ENCODE measurements around the gene UBL4B.
"Not testable (repeated sequence)": the region's sequence is repeated elsewhere in the genome, so short reads cannot be mapped to it uniquely, and the experiment has no call there.

The UBL4B gene

GRCh38 chr1:110112143-110112542, at the start of gene UBL4B:
TSS of gene UBL4B (plus strand) at chr1:110112443. CDS start at chr1:110112535, 92 bp downstream.
- DNase-seq, result no peak

DNA sequence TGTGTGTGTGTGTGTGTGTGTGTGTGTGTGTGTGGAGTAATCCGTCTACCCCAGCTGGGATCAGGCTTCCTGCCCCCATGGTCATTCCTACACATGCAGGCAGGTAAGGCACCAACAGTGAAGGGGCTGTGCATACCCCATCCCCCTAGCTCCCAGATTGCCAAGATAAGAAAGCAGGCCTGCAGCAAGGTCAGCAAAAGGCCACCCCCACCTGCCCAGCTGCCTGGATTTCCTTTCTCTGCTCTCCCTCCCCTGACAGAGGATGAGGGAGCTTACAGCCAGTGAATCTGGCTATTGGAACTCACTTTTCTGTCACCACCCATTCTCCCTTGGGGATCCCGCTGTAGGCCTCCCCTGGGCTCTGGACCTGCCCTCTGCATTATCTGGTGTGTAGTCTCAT, 49.6 kb upstream of the UBL4B start:
- DNase-seq, result no peak

GRCh38 chr1:110063781-110064180, 48.5 kb upstream of the UBL4B start:
- DNase-seq, result no peak

- no peak for DNase-seq
Measured at GRCh38 chr1:110064576-110065337, 47.5 kb upstream of the UBL4B start.

DNA sequence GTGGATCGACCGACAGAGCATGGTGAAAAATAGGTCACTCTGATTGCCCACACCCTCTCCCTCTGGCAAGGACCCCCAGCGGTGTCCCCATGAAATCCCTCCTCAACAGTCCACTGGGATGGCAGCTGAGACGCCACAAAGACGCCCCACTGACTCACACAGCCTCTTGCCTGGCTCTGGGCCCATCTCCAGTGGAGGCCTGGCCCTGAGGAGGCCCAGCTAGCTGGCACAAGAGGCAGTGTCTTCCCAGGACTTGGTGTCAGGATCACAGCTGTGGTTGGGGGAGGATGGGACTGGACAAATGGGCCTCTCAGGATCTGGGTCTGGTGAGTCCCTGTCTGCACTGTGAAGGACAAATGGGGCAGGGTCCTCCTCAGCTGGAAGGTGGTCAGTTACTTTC, 46.4 kb upstream of the UBL4B start:
- DNase-seq, result no peak

GRCh38 chr1:110067479-110067892, 44.8 kb upstream of the UBL4B start:
- no peak for DNase-seq

DNA sequence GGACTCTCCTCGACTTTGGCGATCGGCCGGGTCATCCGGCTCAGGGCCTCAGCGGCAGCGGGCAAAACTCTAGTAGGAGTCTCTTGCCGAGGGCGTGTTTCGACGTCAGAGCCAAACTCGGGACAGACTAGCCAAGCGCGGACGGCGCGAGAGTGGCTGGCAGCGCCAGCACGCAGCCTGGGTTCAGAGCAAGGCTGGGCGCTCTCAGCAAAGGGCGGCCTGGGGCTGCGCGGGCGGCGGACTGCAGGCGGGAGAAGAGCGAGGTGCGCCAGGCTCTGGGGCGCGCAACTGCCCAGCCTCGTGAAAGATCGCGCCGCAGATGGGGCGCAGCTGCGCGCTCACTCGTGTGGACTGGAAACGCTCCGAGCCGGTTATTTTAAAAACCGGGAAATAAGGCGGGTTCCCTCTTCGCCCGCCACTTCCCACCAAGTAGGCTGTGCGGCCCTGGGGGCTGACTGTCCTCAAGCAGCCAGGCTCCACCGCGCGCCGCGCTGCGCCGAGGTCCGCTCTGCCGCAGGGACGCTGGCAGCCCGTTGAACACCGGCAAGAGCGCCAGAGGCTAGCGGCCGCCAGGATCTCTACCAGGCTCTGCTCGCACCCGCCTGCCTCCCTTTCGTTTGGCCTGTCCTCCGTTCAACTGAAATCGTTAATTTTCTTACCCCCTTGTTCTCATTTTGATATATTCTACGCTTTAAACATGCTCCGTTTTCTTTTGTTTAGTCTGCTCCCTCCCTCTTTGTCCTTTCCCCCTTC, 44.2 kb upstream of the UBL4B start:
- DNase-seq, result no peak

GRCh38 chr1:110068646-110069403, 43.4 kb upstream of the UBL4B start:
- DNase-seq, result no peak

DNA sequence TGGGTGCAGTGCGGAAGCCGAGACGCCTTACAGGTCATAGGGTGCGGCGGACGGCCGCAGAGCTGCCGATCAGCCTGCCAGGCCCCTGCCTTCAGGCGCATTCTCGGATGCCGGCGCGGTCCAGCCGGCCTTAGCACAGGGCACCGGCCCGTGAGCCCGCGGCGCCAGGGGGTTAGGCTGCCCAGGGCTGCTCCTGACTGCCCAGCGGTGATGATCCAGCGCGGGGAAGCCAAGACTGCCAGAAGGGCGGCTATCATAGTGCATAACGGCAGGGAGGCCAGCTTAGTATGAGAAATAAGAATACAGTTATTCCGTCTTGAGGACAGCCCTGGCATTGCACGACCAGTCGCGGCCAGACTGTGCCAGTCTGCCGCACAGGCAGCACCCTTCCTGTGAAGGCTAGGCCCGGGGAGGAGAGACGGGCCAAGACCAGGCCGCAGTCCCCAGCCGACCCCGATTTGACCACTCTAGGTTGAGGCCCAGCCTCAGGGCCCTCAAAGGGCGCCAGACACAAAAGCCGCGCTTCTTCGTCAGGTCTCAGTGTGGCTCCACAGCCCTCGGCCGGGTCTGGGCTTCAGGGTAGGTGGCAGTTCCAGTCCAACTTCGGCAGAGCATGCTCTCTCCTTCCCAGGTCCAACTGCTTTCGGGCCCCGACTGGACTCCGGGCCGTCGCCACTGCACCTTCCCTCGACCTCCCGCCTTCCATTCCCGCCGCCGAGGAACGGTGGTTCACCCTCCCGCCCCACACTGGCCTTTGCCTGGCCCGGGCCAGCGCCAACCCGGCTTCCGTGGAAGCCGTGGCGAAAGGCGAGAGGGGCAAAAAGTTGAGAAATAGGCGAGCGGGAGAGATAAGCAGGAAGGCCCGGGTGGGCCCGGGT, 42.6 kb upstream of the UBL4B start:
- DNase-seq, result no peak

DNA sequence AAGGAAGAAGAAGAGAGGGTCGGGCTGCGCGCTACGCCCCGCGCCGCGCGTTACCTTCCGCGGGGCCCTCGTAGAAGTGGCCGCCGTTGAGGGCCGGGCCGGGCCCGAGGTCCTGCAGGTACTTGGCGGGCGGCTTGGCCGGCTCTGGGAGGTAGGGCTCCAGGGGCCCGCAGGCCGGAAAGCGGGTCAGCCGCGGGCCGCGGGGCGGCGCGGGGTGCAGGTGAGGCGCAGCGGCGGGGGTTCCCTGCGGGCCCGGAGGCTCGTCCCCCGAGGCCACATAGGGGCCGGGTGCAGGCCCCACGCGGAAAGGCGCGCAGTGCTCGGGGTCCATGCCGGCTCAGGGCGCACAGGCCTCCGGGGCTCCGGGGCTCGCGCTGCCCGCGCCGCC, 42.0 kb upstream of the UBL4B start:
- no peak for DNase-seq

DNA sequence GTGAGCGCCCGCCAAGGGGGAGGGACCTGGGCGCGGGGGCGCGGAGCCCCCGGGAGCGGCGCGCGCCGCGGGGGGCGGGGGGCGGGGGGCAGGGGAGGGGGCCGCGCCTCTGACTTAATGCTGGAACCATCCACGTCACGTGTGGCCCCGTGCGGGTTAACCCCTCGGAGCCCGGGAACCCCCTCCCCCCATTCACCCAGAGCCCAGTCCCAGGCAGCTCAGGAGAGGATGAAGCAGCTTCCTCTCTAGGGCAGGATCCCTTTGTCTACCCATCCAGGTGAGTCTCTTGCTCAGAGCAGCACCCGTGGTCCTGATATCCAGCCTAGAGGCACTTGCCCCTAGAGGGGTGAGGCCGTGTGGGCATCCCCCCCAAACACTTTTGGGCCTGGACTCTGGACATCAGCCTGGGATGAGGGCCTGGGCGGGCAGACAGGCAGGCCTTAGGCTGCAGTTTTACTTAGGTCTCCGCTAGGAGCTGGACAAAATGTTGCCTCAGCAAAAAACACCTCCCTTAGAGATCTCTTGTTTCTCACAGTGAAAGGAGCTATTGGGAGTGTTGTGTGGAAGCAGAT, 41.5 kb upstream of the UBL4B start, which contains the start of gene ALX3:
ALX3 (minus strand) TSS at position 2 of the 572 bp plus-strand sequence. CDS start 60 bp downstream, outside the sequence.
- no peak for DNase-seq

- no peak for DNase-seq
Measured at GRCh38 chr1:110074166-110074565, 38.1 kb upstream of the UBL4B start.

GRCh38 chr1:110076789-110077500, 35.3 kb upstream of the UBL4B start:
- no peak for DNase-seq

GRCh38 chr1:110079995-110080394, 32.2 kb upstream of the UBL4B start:
- DNase-seq, result not testable (repeated sequence)

GRCh38 chr1:110081061-110081460, 31.2 kb upstream of the UBL4B start:
- no peak for DNase-seq

DNA sequence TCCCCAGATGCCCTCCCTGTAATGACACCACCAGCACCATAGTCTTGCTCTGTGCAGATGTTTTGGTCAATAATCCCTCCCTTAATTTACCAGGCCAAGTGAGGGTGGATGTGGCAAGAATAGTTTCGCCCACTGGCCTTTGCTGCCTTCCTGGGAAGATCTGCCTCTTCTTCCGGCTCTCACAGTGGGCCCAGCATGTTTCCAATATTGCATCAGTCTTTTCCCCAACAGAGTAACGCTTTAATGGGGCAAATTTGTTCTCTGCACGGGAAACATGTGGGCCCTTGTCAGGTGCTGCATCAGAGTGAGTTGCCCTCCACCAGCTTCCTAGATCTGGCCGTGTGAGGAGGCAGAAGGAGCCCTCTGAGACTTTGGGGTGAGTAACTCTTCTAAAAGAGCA, 29.8 kb upstream of the UBL4B start:
- no peak for DNase-seq

- DNase-seq, result peak in 1 of 2 experiments; percentile 9
Measured at GRCh38 chr1:110083061-110083865, 29.0 kb upstream of the UBL4B start.

GRCh38 chr1:110083866-110084226, 28.4 kb upstream of the UBL4B start:
- DNase-seq, result no peak

DNA sequence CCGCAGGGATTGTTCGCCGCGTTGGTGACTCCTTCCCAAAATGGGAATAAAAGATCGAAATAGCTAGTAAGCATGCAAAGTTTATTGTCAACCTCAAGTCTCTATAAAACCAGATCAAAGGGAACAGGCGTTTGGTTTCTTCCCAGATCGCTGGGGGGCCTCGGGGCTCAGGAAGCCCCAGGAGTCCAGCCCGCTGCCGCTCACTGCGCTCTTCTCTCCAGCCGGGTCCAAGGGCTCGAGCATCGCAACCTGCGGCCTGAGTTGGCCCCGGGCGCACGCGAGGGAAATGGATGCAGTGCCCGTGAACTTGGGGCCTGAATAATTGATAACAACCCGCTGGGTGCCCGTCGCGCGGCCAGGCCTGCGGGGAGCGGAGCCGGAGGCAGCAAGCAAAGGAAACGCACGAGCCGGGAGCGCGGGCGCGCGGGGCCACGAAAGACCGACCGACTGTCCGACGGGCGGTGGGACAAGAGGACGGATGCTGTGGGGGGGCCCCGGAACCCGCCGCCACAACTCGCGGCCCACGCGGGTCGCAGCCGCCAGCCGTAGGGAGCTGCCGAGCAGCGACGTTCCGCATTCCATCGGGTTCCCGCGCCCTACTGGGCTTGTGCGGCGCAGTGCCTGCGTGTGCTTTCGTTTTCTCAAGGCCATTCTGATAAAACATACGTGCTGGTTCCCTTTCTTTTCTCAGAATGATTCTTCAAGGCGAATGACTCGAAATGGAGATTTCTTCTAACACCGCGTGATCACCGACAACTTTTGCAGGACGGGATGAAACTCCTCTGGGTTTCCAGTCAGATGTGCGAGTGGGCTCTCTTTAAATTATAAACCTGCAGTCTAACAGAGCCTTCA, 27.8 kb upstream of the UBL4B start:
- DNase-seq, result peak; percentile 12 to 27

GRCh38 chr1:110085671-110086070, 26.6 kb upstream of the UBL4B start:
- no peak for DNase-seq
